Osteoblast (primary cell): ENCODE results near the gene DPP8. TPM values are rescaled to one million over a fixed set of nuclear protein-coding genes. Genes with fewer than 3 reads are reported as not detected.
A peak's percentile ranks its signal among the peaks of the same experiment; 100 is the strongest.

Experiments
- DNase-seq: peaks from one replicate; pipeline ENCODE4 v3.0.0; 2011; ENCODE audit warnings: low spot score, mixed read lengths; ENCODE audit not compliant: insufficient read length; ENCODE audit errors: missing footprints
- H2AFZ ChIP-seq: 2 replicates; pipeline ENCODE4 v1.6.0; 2011; ENCODE audit warnings: mild to moderate bottlenecking, low read length
- H3K27ac ChIP-seq: 2 replicates; pipeline ENCODE4 v1.5.1; 2011; ENCODE audit warnings: mild to moderate bottlenecking, low read depth, low read length, moderate library complexity
- H3K27me3 ChIP-seq: 2 replicates; pipeline ENCODE4 v1.6.0; 2012; ENCODE audit warnings: mild to moderate bottlenecking, control low read depth, inconsistent platforms, low read length, moderate library complexity; ENCODE audit not compliant: insufficient read depth
- H3K36me3 ChIP-seq: 2 replicates; pipeline ENCODE4 v1.5.1; 2011; ENCODE audit warnings: mild to moderate bottlenecking, low read length, control low read depth, moderate library complexity; ENCODE audit not compliant: insufficient read depth
- H3K4me1 ChIP-seq: 2 replicates; pipeline ENCODE4 v1.5.1; 2011; ENCODE audit warnings: mild to moderate bottlenecking, low read length, control low read depth, moderate library complexity; ENCODE audit not compliant: insufficient read depth
- H3K4me2 ChIP-seq: 2 replicates; pipeline ENCODE4 v1.6.0; 2011; ENCODE audit warnings: mild to moderate bottlenecking, low read length; ENCODE audit not compliant: insufficient read depth
- H3K4me3 ChIP-seq: fragments of 200-600 bp; sonication (generic); 3 replicates; pipeline ENCODE4 v1.5.1; 2012; ENCODE audit warnings: mild to moderate bottlenecking, low read length, inconsistent platforms; ENCODE audit not compliant: insufficient read depth
- H3K79me2 ChIP-seq: 2 replicates; pipeline ENCODE4 v1.6.0; 2012; ENCODE audit warnings: mild to moderate bottlenecking, low read length, control low read depth, inconsistent platforms; ENCODE audit not compliant: insufficient read depth
- H3K9me3 ChIP-seq: 2 replicates; pipeline ENCODE4 v1.5.1; 2011; ENCODE audit warnings: low read depth, low read length, control low read depth
- H4K20me1 ChIP-seq: 2 replicates; pipeline ENCODE4 v1.6.0; 2012; ENCODE audit warnings: mild to moderate bottlenecking, low read length, control low read depth; ENCODE audit not compliant: insufficient read depth
- total RNA-seq: library from RNA; depleted of rRNA; stranded (reverse); fragments of >200 nt; gene quantifications from 2 replicates; pipeline ENCODE4 v1.2.3, GENCODE V29; 2012
- TF ChIP-seq, protein P1 (sequence below): IDR thresholded peaks from 2 replicates; pipeline ENCODE4 v1.5.1; 2011; ENCODE audit warnings: mild to moderate bottlenecking, low read depth, low read length, moderate library complexity; ENCODE audit errors: extremely low read depth

DPP8 gene
- total RNA-seq, 1 donor: 40.9 TPM

DNA sequence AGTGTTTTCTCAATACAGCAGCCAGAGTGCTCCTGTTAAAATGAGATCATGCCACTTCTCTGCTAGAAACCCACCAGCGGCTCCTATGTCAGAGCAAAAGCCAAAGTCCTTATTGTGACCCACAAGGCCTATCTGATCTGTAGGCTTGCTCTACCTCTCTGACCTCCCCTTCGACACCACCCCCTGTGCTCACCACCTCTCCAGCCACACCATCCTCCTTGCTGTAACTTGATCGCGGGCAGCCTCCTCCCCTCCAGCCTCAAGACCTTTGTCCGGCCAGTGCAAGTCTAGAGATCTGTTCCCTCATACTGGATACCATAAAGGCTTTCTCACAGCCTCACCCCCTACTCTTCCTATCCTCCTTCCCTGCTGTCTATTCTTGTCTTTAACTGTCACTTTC lies 92.8 kb downstream of the DPP8 start:
- Histone ChIP-seq H4K20me1 (no peaks in the 10 kb centered on the region), H3K36me3 (no peaks in the 10 kb centered on the region), H3K27ac (no peak overlapping the region), H3K27me3 (peaks cover 10% of the 10 kb centered on the region), H3K79me2 (no peaks in the 10 kb centered on the region), H2AFZ (no peak overlapping the region), H3K4me1 (peaks cover 7% of the 10 kb centered on the region), H3K9me3 (no peaks in the 10 kb centered on the region), H3K4me3 (no peak overlapping the region), H3K4me2 (no peak overlapping the region)
- TF ChIP-seq, protein P1, sequence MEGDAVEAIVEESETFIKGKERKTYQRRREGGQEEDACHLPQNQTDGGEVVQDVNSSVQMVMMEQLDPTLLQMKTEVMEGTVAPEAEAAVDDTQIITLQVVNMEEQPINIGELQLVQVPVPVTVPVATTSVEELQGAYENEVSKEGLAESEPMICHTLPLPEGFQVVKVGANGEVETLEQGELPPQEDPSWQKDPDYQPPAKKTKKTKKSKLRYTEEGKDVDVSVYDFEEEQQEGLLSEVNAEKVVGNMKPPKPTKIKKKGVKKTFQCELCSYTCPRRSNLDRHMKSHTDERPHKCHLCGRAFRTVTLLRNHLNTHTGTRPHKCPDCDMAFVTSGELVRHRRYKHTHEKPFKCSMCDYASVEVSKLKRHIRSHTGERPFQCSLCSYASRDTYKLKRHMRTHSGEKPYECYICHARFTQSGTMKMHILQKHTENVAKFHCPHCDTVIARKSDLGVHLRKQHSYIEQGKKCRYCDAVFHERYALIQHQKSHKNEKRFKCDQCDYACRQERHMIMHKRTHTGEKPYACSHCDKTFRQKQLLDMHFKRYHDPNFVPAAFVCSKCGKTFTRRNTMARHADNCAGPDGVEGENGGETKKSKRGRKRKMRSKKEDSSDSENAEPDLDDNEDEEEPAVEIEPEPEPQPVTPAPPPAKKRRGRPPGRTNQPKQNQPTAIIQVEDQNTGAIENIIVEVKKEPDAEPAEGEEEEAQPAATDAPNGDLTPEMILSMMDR: no peak
- no peak for DNase-seq

DNA sequence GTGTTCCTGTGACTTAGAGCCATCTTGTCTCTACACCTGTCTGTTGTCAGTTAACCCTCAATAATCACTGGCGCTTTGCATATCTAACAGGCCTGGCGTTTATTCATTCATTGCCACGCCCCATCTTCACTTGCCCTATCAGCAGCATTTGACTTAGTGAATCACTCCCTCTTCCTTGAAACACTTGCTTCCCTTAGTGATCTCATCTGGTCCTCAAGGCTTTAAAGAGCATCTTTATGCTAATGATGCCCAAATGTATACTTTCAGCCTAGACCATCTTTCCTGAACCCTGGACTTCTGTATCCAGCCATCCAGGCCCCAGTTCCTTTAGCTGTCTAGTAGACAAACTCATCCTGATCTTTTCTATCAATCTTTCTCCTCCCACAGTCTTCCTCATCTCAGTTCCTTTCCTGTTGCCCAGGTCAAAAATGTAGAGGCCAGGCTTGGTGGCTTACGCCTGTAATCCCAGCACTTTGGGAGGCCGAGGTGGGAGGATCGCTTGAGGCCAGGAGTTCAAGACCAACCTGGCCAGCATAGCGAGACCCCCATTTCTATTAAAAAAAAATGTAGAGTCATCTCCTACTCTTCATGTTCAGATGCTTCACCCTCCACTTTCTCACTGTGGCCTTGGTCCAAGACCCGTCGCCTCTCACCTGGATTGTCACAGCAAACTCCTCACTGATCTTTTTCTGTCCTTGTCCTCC lies 93.4 kb downstream of the DPP8 start:
- Histone ChIP-seq H3K9me3 (no peaks in the 10 kb centered on the region), H3K4me2 (no peak overlapping the region), H3K27me3 (peaks cover 10% of the 10 kb centered on the region), H2AFZ (no peak overlapping the region), H3K4me3 (no peak overlapping the region), H3K79me2 (no peaks in the 10 kb centered on the region), H3K4me1 (peaks cover 7% of the 10 kb centered on the region), H3K27ac (no peak overlapping the region), H4K20me1 (no peaks in the 10 kb centered on the region), H3K36me3 (no peaks in the 10 kb centered on the region)
- DNase-seq: peak; percentile 93
- TF ChIP-seq, protein P1: no peak

DNA sequence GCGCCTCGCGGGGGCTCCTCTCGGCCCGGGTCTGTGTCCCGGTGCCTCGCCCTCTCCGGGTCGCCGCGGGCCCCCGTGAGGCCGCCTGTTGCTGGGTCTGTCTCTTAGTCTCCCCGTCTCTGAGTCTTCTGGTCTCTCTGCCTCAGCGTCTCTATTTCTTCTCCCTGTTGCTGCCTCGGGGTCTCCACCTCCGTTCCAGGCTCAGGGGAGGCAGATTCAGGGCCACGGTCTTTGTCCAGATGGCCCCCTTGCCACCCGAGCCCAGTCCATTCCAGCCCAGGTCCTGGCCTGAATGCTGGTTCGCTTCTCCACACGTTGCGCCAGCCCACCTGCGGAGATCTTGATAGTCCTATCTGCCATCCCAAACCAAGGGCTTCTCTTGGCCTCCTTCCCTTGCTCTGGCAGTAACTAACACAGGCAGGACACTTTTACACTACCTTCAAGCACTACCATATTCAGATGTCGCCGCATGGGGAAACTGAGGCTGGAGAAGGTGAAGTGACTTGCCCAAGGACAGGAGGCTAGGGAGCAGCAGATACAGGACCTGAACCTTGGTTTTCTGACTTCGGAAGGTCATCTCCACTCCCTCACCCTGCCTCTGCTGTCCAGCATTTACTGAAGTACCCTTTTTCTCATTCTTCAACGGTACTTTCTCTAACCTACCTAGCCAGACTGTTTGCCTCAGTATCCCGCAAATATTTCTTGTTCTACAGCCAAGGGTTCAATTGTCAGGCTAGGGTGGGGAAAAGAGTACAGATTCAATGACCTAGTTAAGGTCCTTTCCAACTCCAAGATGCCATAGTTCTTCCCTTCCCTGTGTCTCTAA lies 94.1 kb downstream of the DPP8 start:
- Histone ChIP-seq H2AFZ (no peak overlapping the region), H3K4me2 (no peak overlapping the region), H3K4me1 (peaks cover 7% of the 10 kb centered on the region), H3K4me3 (no peak overlapping the region), H3K36me3 (no peaks in the 10 kb centered on the region), H3K27ac (no peak overlapping the region), H3K79me2 (no peaks in the 10 kb centered on the region), H4K20me1 (no peaks in the 10 kb centered on the region), H3K27me3 (peaks cover 11% of the 10 kb centered on the region), H3K9me3 (no peaks in the 10 kb centered on the region)
- TF ChIP-seq, protein P1: no peak
- DNase-seq: no peak
